ENCODE data around the gene MDM2.

Gene MDM2

DNA sequence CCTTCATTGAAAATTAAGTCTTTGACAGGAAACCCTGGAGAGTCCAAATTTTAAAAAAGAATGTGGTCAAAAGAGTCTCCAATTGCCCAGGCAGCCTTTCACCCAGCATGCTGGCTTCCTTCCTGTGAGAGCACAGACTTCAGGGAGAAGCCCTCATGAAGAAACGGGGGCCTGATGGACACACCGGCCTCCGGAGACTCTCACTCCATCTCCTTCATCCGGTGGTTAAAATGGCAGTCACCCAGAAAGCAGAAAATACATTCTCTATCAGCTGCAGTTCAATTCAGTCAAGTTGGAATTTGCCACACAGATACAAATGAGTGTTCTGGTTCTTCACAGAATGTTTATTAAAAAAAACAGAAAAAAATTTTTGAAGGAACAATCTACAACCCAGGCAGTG is 68.5 kb downstream of the MDM2 start:
- DNase-seq (ENCODE audit: extremely low read depth in 1 of 2, low read depth in 1 of 2) = no peak

DNA sequence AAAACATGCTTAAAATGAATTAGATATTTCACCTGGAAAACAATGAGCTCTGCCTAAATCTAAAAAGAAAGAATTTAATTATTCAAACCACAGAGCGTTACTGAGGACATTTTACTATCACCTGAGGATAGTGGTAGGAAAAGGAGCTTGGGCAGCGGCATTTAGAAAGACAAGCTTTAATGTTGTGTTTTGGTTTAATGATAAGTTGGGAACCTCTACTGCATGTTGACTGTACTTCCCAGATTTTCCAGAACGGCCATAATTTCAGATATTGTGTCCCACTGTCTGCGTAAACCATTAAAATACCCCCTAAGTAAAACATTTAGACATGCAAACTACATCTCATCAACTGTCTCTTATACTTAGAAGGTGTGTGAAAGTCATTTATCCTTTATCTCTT is 69.6 kb downstream of the MDM2 start:
- DNase-seq (ENCODE audit: extremely low read depth in 1 of 2, low read depth in 1 of 2) = no peak

- DNase-seq (ENCODE audit: extremely low read depth in 1 of 2, low read depth in 1 of 2) = no peak
Observed at GRCh38 chr12:68878283-68878682, 70.3 kb downstream of the MDM2 start.

DNA sequence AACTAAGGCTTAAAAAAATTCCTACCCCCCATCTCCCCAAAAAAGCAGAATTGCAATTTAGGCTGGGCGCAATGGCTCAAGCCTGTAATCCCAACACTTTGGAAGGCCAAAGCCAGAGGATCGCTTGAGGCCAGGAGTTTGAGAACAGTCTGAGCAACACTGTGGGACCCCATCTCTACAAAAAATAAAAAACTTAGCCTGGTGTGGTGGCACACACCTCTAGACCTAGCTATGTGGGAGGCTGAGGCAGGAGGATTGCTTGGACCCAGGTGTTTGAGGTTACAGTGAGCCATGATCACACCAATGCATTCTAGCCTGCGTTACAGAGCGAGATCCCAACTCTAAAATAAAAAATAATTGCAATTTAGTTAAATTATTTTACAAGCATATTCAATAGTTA is 70.9 kb downstream of the MDM2 start:
- DNase-seq (ENCODE audit: extremely low read depth in 1 of 2, low read depth in 1 of 2) = no peak

GRCh38 chr12:68880660-68881325 is 72.8 kb downstream of the MDM2 start:
- DNase-seq (ENCODE audit: extremely low read depth in 1 of 2, low read depth in 1 of 2) = no peak

- no peak for DNase-seq (ENCODE audit: extremely low read depth in 1 of 2, low read depth in 1 of 2)
Observed at GRCh38 chr12:68882251-68882964, 74.4 kb downstream of the MDM2 start.

GRCh38 chr12:68883151-68883550 is 75.2 kb downstream of the MDM2 start:
- no peak for DNase-seq (ENCODE audit: extremely low read depth in 1 of 2, low read depth in 1 of 2)

- DNase-seq (ENCODE audit: extremely low read depth in 1 of 2, low read depth in 1 of 2) = no peak
Observed at GRCh38 chr12:68884251-68884650, 76.3 kb downstream of the MDM2 start.

GRCh38 chr12:68885381-68885780 is 77.4 kb downstream of the MDM2 start:
- DNase-seq (ENCODE audit: extremely low read depth in 1 of 2, low read depth in 1 of 2) = no peak

- no peak for DNase-seq (ENCODE audit: extremely low read depth in 1 of 2, low read depth in 1 of 2)
Observed at GRCh38 chr12:68886636-68887572, 78.9 kb downstream of the MDM2 start.

DNA sequence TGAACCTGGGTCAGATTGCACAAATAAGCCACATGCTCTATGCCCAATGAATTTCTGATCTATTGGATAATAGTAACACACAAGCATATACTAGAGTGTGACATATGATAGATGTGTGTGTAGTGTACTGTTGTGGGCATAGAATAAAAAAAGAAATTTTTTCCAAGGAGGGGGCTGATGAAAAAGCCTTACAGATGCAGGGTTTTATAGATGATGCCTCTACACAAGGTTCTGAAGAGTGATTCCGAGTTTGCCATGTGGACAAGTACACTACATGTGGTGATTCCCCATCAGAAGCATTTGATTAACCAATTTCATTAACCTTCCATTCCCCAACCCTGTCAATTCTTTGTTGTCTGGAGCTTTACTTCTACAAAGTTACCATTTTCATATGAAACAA is 79.7 kb downstream of the MDM2 start:
- DNase-seq (ENCODE audit: extremely low read depth in 1 of 2, low read depth in 1 of 2) = no peak

DNA sequence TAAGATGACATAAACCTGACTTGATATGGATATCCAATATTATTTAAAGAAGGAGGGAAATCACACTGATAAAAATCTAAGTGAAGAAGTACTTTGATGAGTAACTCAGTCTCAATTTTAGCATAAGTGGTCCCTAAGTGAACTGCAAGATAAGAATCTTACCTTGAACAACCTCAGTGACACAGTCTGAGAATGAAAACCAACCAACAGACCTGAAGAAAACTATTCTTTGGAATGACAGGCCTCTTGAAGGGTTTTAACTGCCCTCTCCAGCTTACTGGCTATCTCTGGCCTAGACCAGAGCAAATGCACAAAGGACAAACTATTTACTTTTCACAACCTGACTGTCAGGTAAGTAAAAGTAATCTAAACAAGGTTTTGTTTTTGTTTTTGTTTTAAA is 80.3 kb downstream of the MDM2 start:
- DNase-seq (ENCODE audit: extremely low read depth in 1 of 2, low read depth in 1 of 2) = no peak

DNA sequence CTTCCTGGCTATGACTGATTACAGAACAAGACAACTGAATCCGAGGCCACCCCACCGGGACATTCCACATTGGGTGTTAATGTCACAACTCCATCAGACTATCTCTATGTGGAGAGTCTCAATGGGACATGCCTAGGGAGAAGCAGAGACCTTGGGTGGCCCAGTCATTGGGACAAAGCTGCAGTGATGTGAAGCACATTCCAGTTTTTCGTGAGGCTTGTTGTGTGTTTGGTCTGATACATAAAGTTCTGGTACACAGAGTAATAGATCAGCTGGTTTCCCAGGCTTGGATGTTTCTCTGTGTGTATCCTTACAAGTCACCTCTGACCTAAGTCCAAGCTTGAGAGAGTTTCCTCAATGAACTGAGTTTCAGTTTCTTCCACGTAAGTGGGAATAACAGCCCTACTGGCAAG is 82.7 kb downstream of the MDM2 start:
- no peak for DNase-seq (ENCODE audit: extremely low read depth in 1 of 2, low read depth in 1 of 2)

- DNase-seq (ENCODE audit: extremely low read depth in 1 of 2, low read depth in 1 of 2) = no peak
Observed at GRCh38 chr12:68891141-68891540, 83.2 kb downstream of the MDM2 start.

GRCh38 chr12:68893201-68893600 is 85.2 kb downstream of the MDM2 start:
- DNase-seq (ENCODE audit: extremely low read depth in 1 of 2, low read depth in 1 of 2) = no peak

DNA sequence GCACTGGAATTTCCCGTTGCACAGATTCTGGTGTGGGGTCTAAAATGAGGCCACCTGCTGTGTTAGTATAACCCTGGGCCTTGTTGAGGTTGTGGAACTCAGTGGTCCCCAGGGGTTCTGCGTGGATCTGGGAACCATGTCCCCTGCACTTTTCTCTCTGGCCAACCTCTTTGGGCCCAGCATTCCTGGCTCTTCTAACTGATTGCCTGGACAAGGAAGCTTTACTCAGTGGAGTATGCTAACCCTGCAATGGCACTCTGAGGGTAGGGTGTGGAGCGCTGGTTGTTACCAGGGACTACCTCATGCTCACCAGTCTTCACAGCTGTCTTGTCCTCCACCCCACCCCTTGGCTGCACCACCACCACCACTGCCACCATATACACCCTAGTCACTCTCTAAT is 85.8 kb downstream of the MDM2 start:
- DNase-seq (ENCODE audit: extremely low read depth in 1 of 2, low read depth in 1 of 2) = no peak

DNA sequence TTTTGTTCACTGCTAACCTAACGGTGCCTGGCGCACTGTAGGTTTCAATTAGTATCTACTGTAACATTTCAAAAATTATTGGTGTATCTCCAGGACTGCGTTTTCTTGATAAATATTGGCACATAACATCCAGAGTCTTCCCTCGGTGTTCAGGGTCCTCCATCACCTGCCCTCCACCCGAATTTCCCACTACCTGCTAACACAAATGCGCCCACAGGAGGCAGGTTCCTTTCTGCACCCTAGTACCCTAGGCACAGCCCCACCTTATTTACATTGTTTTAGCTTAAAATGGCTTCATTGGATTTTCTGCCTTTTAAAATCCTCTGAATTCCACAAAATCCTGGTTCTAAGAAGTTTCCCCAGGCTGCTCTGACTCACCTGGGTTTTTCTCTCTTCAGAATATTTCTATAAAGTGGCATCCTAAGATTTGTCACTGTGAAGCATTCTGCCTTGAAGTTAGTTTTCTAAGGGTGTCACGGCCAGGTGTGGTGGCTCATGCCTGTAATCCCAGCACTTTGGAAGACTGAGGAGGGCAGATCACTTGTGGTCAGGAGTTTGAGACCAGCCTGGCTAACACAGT is 86.4 kb downstream of the MDM2 start:
- DNase-seq (ENCODE audit: extremely low read depth in 1 of 2, low read depth in 1 of 2) = no peak

GRCh38 chr12:68896881-68897540 is 89.0 kb downstream of the MDM2 start:
- DNase-seq (ENCODE audit: extremely low read depth in 1 of 2, low read depth in 1 of 2) = no peak

- no peak for DNase-seq (ENCODE audit: extremely low read depth in 1 of 2, low read depth in 1 of 2)
Observed at GRCh38 chr12:68899251-68899771, 91.3 kb downstream of the MDM2 start.

DNA sequence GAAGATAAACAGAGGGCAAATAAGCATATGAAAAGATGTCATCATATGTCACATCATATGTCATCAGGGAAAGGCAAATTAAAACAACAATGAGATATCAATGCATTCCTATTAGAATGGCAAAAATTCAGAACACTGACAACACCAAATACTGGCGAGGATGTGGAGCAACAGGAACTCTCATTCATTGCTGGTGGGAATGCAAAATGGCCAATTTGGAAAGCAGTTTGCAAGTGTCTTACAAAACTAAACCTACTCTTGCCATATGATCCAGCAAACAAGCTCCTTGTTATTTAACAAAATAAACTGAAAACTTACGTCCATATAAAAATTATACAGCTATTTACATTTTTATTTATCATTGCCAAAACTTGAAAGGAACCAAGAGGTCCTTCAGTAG is 92.3 kb downstream of the MDM2 start:
- no peak for DNase-seq (ENCODE audit: extremely low read depth in 1 of 2, low read depth in 1 of 2)

Measured in activated CD8-positive, alpha-beta memory T cell treated with anti-CD3 and anti-CD28 coated beads for 1 hour (primary cell).